HEK293T (cell line): ENCODE measurements around the gene BCL7A.

ENCODE experiments used
- ARNT ChIP-seq: fragments of 450-650 bp; IDR thresholded peaks from 2 replicates; pipeline ENCODE4 v1.6.1; 2017; ENCODE audit warnings: mild to moderate bottlenecking
- BHLHE40 ChIP-seq: fragments of 450-650 bp; IDR thresholded peaks from 2 replicates; pipeline ENCODE4 v1.6.1; 2016; ENCODE audit warnings: mild to moderate bottlenecking, moderate library complexity, borderline replicate concordance
- FOXK2 ChIP-seq: fragments of 450-650 bp; IDR thresholded peaks from 2 replicates; pipeline ENCODE4 v1.6.1; 2016; ENCODE audit warnings: mild to moderate bottlenecking
- FOXM1 ChIP-seq: fragments of 450-650 bp; IDR thresholded peaks from 2 replicates; pipeline ENCODE4 v1.6.1; 2017; ENCODE audit warnings: mild to moderate bottlenecking, borderline replicate concordance
- HDGF ChIP-seq: fragments of 450-650 bp; IDR thresholded peaks from 2 replicates; pipeline ENCODE4 v1.6.1; 2017; ENCODE audit warnings: antibody characterized with exemption, borderline replicate concordance
- LEF1 ChIP-seq: fragments of 450-650 bp; IDR thresholded peaks from 2 replicates; pipeline ENCODE4 v1.6.1; 2017; ENCODE audit warnings: mild to moderate bottlenecking, borderline replicate concordance
- SP1 ChIP-seq: fragments of 450-650 bp; IDR thresholded peaks from 2 replicates; pipeline ENCODE4 v1.6.1; 2017
- SUZ12 ChIP-seq: fragments of 450-650 bp; IDR thresholded peaks from 2 replicates; pipeline ENCODE4 v1.6.1; 2016; ENCODE audit warnings: mild to moderate bottlenecking
- TARDBP ChIP-seq: fragments of 450-650 bp; IDR thresholded peaks from 2 replicates; pipeline ENCODE4 v1.6.1; 2016
- ZNF384 ChIP-seq: fragments of 450-650 bp; IDR thresholded peaks from 2 replicates; pipeline ENCODE4 v1.6.1; 2016

DNA sequence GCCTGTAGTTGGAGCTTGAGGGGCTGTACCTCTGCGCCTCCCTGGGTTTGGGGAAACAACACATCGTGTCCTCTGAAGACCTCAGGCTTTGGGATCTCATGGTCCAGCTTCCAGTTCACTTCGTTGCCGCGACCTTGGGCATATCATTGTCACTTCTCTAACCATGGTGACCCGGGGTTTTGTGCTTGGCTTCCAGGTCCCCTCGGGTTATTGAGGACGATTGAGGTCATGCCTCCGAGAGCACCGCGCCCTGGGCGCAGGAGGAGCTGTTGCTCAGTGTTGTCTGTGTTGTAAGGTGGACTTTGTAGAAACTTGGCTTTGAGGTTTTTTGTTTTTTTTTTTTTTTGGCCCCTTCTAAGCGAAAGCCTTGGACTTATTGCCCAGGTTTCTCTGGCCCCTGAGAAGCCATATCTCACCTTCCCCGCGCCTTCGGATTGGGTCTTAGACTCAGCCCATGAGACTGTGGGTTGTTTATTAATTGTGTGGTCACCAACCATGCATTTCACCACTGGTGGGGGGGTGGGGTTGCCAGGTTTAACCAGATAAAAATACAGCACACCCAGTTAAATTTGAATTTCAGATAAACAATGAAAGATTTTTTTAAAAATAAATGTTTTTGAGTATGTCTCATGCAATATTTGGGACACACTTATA lies 2.6 kb downstream of the BCL7A start:
- no peak for TF ChIP-seq FOXM1
- no peak for TF ChIP-seq ZNF384
- TF ChIP-seq HDGF, result no peak
- TF ChIP-seq LEF1, result no peak
- no peak for TF ChIP-seq ARNT
- TF ChIP-seq SP1, result no peak
- TF ChIP-seq BHLHE40, result no peak
- no peak for TF ChIP-seq SUZ12
- TF ChIP-seq TARDBP, result no peak
- TF ChIP-seq FOXK2, result no peak
